PC-3 (cell line): Measurements from ENCODE around the gene TCERG1L. TPM values are rescaled to one million over a fixed set of nuclear protein-coding genes. Genes with fewer than 3 reads are reported as not detected.

Experiments used
- ATAC-seq: fragments of 200-7000 bp; cut with Tn5 transposase; 2 replicates; pipeline ENCODE4 v1.9.1; 2020; ENCODE audit warnings: mild to moderate bottlenecking, moderate library complexity
- BruUV-seq: library from RNA; stranded (reverse); fragments of 400-500 nt; replicated peaks from 2 replicates; lab custom pipeline; 2021; lab: Mats Ljungman, UMichigan
- CTCF ChIA-PET: fragments of 300-600 bp; sonication (Branson Sonifier 250); formaldehyde crosslinking; loops from one replicate; lab custom pipeline; 2022; ENCODE audit warnings: antibody characterized with exemption; lab: Charles Lee
- POLR2A ChIA-PET: fragments of 300-600 bp; sonication (Branson Sonifier 250); formaldehyde crosslinking; loops from one replicate; lab custom pipeline; 2022; ENCODE audit warnings: antibody characterized with exemption; ENCODE audit not compliant: unreplicated experiment; lab: Charles Lee
- DNase-seq: peaks from one replicate; pipeline ENCODE4 v3.0.0-alpha.2; 2015
- H2AFZ ChIP-seq: fragments of 300-600 bp; sonication (generic); 2 replicates; pipeline ENCODE4 v1.6.0; 2016; ENCODE audit warnings: antibody characterized with exemption, low read length
- H3F3A ChIP-seq: fragments of 300-600 bp; sonication (generic); one replicate; pipeline ENCODE4 v1.6.0; 2017; ENCODE audit warnings: antibody characterized with exemption, low read length, control low read depth, mild to moderate bottlenecking; ENCODE audit not compliant: unreplicated experiment
- H3K27ac ChIP-seq: fragments of 300-600 bp; sonication (generic); 2 replicates; pipeline ENCODE4 v1.5.1; 2016; ENCODE audit warnings: mild to moderate bottlenecking, low read length
- H3K27me3 ChIP-seq: fragments of 300-600 bp; sonication (generic); 2 replicates; pipeline ENCODE4 v1.6.1; 2016; ENCODE audit warnings: low read length, mixed read lengths
- H3K36me3 ChIP-seq: fragments of 300-600 bp; sonication (generic); 2 replicates; pipeline ENCODE4 v1.6.1; 2016; ENCODE audit warnings: low read depth, mixed run types, low read length, mixed read lengths
- H3K4me1 ChIP-seq: fragments of 300-600 bp; sonication (generic); 2 replicates; pipeline ENCODE4 v1.5.1; 2016; ENCODE audit warnings: low read length; ENCODE audit not compliant: insufficient read depth
- H3K4me2 ChIP-seq: fragments of 300-600 bp; sonication (generic); 2 replicates; pipeline ENCODE4 v1.6.0; 2016; ENCODE audit warnings: low read length
- H3K4me3 ChIP-seq: fragments of 300-600 bp; sonication (generic); 2 replicates; pipeline ENCODE4 v1.5.1; 2016; ENCODE audit warnings: mild to moderate bottlenecking, low read length, mixed read lengths
- H3K79me2 ChIP-seq: fragments of 300-600 bp; sonication (generic); 2 replicates; pipeline ENCODE4 v1.6.1; 2017; ENCODE audit warnings: low read length, mixed read lengths
- H3K9ac ChIP-seq: fragments of 300-600 bp; sonication (generic); 2 replicates; pipeline ENCODE4 v1.6.0; 2016; ENCODE audit warnings: mild to moderate bottlenecking, low read length
- H3K9me2 ChIP-seq: fragments of 300-600 bp; sonication (generic); replicated peaks from 2 replicates; pipeline ENCODE4 v1.6.1; 2016; ENCODE audit warnings: mixed run types, low read length, mixed read lengths
- H3K9me3 ChIP-seq: fragments of 300-600 bp; sonication (generic); 2 replicates; pipeline ENCODE4 v1.6.1; 2016; ENCODE audit warnings: low read length, mixed read lengths
- H4K20me1 ChIP-seq: fragments of 300-600 bp; sonication (generic); 2 replicates; pipeline ENCODE4 v1.6.1; 2016; ENCODE audit warnings: low read length, mixed read lengths
- CTCF ChIP-seq: fragments of 300-600 bp; sonication (generic); conservative IDR thresholded peaks from 2 replicates; pipeline ENCODE4 v1.5.1; 2017; ENCODE audit warnings: antibody characterized with exemption, low read depth, mild to moderate bottlenecking, low read length
- EZH2 ChIP-seq: fragments of 300-600 bp; sonication (generic); IDR thresholded peaks from one replicate; pipeline ENCODE4 v1.6.1; 2017; ENCODE audit warnings: antibody characterized with exemption, mild to moderate bottlenecking, low read length; ENCODE audit not compliant: unreplicated experiment
- EZH2phosphoT487 ChIP-seq: fragments of 300-600 bp; sonication (generic); IDR thresholded peaks from 2 replicates; pipeline ENCODE4 v1.6.1; 2018; ENCODE audit warnings: mild to moderate bottlenecking, antibody characterized with exemption, low read length, borderline replicate concordance
- intact Hi-C: fragments of 100-400 bp; cut with micrococcal nuclease; formaldehyde crosslinking; loops from 2 replicates; pipeline ENCODE4 v1.9.0; 2023
- total RNA-seq: library from RNA; depleted of rRNA; stranded (reverse); fragments of >200 nt; gene quantifications from 2 replicates; pipeline ENCODE4 v1.2.3, GENCODE V29; 2014

TCERG1L gene
- total RNA-seq, 1 experiment from 2014 or later, result not detected

DNA sequence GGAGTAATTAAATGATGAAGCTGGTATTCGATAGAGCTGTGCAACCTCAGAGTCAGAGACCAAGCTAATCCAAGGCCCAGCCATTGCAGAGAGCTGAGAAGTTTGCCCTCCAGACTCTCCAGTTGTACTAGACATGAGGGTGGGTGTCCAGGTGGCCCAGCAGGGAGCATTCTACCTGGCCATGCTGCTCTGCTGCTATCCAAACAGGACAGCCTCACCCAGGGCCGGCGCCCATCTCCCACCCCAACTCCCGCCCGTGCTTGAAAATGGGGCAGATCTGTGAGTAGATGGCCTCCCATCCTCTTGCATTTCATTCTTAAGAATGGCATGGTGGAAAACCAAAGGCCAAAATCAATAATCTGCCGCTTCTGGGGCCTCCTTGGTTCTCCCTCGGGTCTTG, 124.2 kb downstream of the TCERG1L start:
- ChIA-PET CTCF (no interaction called here), POLR2A (interaction anchor here (0.5 kb wide), 1 partner anchor 118 kb away, joined by 12 read pairs; no protein-coding TSS in a partner anchor)
- Histone ChIP-seq H3K4me2 (no peak overlapping the region), H3K27ac (no peak overlapping the region), H3K4me3 (no peak overlapping the region), H3K9ac (no peak overlapping the region), H3K36me3 (no peaks in the 10 kb centered on the region), H3F3A (no peaks in the 10 kb centered on the region), H3K27me3 (no peaks in the 10 kb centered on the region), H3K4me1 (no peaks in the 10 kb centered on the region), H3K9me2 (no peaks in the 10 kb centered on the region), H4K20me1 (no peaks in the 10 kb centered on the region), H3K79me2 (no peaks in the 10 kb centered on the region), H2AFZ (no peak overlapping the region), H3K9me3 (no peaks in the 10 kb centered on the region)
- ATAC-seq, result no peak
- TF ChIP-seq EZH2 (no peak), CTCF (no peak), EZH2phosphoT487 (no peak)
- DNase-seq, result no peak
- intact Hi-C loops, result no loop called here
- no TSS peak for BruUV-seq

DNA sequence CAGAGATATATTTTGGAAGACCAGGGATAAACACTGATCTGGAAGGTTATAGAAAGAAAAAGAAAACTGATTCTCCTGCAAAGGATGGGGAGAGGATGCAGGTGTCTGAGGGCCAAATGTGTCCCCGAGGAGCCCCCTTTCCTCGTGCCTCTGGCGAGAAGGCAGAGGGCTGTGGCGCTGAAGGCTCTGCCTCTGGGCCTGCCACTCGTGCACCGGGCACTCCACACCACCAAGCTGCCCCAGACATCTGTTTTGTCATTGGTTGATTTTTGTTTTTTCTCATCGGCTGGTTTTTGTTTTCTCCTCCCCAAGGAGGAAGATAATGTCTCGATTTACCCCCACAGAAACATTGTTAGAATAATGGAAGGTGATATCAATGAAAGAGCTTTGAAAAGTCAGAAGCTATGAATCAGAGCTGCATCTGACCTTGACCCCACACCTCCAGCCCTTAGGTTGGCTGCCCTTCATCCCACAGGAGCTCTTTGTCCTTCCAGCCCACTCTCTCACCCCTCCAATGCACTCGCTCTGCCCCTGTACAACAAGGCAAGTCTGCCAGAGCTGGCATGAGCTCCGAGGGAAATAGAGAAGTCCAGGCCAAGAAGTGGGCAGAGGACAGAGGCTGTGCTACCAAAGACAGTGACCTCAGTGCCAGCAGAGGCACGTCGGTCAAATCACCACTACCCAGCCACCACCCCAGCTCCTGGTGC, 124.8 kb downstream of the TCERG1L start:
- Histone ChIP-seq H3K27ac (no peak overlapping the region), H3K4me1 (no peaks in the 10 kb centered on the region), H3K4me3 (no peak overlapping the region), H2AFZ (no peak overlapping the region), H3K4me2 (no peak overlapping the region), H3K9ac (no peak overlapping the region), H3K9me3 (no peaks in the 10 kb centered on the region), H4K20me1 (no peaks in the 10 kb centered on the region), H3K36me3 (no peaks in the 10 kb centered on the region), H3K27me3 (no peaks in the 10 kb centered on the region), H3K79me2 (no peaks in the 10 kb centered on the region), H3K9me2 (no peaks in the 10 kb centered on the region), H3F3A (no peaks in the 10 kb centered on the region)
- intact Hi-C loops, result no loop called here
- DNase-seq, result no peak
- ChIA-PET POLR2A (no interaction called here), CTCF (no interaction called here)
- BruUV-seq, result no TSS peak
- no peak for ATAC-seq
- TF ChIP-seq EZH2phosphoT487 (no peak), CTCF (no peak), EZH2 (no peak)

GRCh38 chr10:131184503-131184902, 127.0 kb downstream of the TCERG1L start:
- no peaks in the 10 kb centered on the region for H3K79me2 ChIP-seq
- H4K20me1 ChIP-seq, result no peaks in the 10 kb centered on the region
- no peak for ATAC-seq
- no peaks in the 10 kb centered on the region for H3F3A ChIP-seq
- no peak for DNase-seq
- ChIA-PET POLR2A (no interaction called here), CTCF (no interaction called here)
- H3K9me3 ChIP-seq, result no peaks in the 10 kb centered on the region
- TF ChIP-seq CTCF (no peak), EZH2 (no peak), EZH2phosphoT487 (no peak)
- no peak overlapping the region for H3K9ac ChIP-seq
- H3K36me3 ChIP-seq, result no peaks in the 10 kb centered on the region
- BruUV-seq, result no TSS peak
- intact Hi-C loops, result no loop called here
- no peak overlapping the region for H3K4me3 ChIP-seq
- H2AFZ ChIP-seq, result no peak overlapping the region
- no peaks in the 10 kb centered on the region for H3K27me3 ChIP-seq
- no peaks in the 10 kb centered on the region for H3K4me1 ChIP-seq
- H3K4me2 ChIP-seq, result no peak overlapping the region
- H3K9me2 ChIP-seq, result no peaks in the 10 kb centered on the region
- H3K27ac ChIP-seq, result no peak overlapping the region
